NCI-H1930 (cell line): ENCODE measurements around the gene PEX11B.

ENCODE experiments used
- DNase-seq, 2 experiments: peaks; one replicate each; lab custom pipeline; 2025; lab: John Stamatoyannopoulos, UW

The PEX11B gene

DNA sequence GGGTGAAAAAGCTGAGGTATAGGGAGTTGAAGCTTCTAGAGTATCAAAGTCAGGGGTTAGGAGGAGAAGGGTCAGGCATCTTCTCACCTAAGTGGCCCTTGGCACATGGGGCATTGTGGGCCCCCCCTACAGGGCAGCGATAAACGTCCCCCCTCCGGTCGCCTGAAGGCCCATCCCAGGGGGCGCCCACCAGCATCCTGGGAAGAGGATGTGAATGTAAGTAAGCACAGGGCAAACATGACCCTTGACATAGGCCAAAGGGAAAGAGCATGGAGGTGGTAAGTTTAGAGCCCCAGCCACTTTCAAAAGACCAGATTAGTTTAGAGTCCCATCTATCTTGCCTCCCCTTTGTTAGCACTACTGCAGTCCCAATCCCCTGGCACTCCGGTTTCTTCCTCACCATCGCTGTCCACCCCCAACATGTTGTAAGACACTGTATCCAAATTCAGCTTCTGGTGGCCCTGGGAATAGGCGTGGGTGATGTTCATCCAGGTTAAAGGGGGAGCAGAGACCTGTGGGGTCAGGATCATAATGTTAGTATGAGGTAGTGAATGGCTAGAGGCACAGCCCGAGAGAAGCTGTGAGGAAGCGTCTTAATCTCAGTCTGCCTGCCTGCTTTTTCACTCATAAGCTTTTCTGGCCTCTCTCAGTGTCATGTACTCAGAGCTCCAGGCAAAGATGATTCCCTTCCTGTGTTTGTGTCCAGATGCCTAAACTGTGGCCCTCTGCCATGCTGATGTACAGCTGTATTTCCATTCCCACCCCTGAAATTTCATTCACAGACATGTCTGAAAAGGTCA lies 11.4 kb downstream of the PEX11B start:
- no peak for DNase-seq

DNA sequence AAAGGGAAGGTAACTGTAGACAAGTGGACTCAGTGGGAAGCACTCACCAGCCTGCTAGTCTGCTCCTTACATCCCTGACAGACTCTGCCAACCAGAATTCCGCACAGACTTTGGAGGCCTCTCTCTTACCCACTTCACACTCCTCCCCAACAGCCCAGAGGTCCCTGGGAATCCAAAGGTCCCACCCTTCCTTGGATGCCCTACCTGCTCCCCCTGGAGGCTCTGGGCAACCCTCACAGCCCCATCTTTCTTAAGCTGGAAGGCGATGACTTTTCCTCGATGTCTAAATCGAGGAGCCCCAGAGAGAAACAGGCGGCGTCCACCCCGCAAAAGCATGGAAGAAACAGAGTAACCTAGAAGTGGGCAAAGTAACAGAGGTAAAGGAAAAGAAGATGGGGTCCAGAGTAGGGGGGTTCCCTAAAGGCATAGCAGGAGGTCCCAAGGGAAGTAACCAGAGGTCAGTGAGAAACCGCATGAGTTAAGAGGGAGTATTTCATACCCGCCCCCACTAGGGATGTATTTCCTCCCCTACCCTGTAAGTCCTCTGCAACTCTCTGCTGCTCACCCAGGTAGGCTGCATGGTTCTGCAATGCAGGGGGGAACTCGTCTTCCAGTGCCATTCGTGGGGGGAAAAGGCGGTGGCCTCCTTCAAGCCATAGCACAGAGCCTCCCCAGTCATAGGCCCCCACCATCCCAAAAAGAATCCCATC lies 17.1 kb downstream of the PEX11B start:
- no peak for DNase-seq

DNA sequence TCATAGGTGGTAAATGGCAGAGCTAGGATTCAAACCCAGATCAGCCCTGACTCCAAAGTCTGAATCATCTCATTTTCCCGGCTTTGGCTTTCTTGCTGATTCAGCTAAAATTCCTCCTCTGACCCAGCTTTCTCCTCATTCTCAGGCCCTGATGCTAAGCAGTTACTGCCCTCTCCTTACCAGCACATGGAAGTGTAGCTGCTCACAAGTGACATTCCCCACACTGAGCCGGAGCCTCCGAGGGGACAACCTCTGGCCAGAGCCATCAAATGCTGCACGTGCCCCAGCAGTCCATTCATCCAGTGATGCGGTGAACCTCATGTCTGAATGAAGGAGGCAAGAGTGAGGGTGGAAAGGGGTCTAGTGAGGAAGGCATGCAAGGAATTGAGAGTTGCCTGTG lies 19.8 kb downstream of the PEX11B start:
- DNase-seq: no peak

DNA sequence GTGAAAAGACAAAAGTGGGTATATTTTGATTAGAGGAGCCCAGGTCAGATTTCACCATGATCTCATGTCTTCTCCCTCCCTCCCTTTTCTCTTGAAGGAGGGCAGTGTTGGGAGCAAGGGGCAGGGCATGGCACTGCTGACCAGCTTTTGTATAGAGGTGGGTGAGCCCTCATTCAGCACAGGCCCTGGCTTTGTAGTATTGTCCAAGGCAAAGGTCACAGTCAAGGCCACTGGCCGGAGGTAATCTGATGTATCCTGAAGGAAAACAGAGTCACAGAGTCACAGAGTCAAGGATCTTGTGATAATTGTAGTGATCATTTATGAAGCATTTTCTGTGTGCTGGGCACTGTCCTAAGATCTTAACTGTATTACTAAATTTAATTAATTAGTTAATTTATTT lies 20.5 kb downstream of the PEX11B start:
- no peak for DNase-seq

DNA sequence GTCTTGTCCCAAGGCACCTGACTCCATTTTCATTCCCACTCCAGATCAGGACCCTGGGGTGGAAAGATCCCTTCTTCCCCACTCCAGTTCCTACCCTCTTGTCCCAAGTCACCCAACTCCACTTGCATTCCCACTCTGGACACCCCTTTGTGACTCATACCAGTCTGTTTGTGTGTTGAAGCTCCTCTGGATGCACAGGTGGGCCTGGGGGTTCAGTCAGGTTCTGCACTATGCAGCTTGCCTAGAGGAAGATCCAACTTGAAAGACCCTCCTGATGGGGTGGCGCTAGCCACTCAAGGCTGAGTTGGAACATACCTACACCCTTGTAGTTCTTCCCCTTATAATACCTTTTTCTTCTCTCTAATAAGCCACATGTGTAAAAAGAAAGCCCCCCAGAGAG lies 23.0 kb downstream of the PEX11B start:
- DNase-seq: no peak

DNA sequence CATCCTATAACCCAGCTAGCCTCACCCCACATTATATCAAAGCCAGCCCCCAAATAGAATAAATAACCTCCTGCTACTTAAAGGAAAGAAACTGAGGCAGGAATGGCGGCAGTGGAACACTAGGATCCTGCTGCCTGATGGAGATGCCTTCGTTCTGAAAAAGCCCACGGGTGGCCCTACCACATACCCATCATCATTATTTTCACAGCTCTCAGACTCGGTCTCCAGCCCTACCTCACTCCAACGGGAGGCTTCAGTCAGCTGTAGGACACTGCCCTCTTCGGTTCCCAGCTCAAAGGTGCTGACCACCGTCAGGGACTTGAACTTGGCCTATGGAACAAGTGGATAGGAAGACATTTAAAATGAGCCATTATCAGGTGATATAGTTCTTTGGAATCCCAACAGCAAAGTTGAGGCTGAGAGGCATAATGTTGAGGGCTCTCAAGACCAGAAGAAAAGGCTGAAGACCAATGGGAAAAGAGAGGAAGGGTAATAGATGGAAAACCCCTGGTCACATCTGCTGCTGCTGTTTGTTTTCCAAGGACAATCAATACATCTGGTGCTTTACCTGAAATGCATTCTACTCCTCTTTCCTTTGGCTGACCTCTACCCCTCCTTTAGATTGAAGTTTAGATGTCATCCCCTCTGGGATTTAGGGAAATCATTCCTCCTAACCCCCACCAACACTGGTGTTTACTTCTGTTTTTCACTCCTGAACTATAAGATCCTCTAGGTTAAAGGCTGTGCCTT lies 25.0 kb downstream of the PEX11B start:
- DNase-seq: no peak

DNA sequence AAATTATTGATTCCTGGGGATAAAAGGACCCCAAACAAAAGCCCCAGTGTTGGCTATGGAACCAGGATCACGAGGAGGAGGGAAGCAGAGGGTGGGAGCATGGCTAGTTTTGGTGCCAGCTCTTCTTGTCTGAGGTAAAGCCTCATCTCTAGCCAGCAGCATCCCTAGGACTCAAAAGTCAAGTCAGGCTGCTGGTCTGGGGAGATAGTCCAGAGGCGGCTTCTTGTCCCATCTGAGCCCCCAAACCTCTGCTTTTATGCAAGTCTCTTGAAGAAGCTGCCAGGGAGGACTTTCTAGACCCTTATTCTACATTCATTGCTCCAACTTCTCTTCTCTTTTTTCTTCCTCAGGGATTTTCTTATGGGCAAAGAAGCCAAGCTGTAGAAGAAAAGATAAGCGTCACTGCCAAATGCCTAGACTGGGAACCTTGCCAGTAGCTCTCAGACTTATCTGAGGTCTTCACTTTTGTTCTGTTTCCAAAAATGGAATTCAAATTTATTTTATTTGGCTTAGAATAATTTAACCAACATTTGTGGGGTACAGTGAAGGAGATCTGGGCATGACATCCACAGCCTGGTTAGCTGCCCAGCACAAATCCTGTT lies 25.9 kb downstream of the PEX11B start:
- DNase-seq: no peak

DNA sequence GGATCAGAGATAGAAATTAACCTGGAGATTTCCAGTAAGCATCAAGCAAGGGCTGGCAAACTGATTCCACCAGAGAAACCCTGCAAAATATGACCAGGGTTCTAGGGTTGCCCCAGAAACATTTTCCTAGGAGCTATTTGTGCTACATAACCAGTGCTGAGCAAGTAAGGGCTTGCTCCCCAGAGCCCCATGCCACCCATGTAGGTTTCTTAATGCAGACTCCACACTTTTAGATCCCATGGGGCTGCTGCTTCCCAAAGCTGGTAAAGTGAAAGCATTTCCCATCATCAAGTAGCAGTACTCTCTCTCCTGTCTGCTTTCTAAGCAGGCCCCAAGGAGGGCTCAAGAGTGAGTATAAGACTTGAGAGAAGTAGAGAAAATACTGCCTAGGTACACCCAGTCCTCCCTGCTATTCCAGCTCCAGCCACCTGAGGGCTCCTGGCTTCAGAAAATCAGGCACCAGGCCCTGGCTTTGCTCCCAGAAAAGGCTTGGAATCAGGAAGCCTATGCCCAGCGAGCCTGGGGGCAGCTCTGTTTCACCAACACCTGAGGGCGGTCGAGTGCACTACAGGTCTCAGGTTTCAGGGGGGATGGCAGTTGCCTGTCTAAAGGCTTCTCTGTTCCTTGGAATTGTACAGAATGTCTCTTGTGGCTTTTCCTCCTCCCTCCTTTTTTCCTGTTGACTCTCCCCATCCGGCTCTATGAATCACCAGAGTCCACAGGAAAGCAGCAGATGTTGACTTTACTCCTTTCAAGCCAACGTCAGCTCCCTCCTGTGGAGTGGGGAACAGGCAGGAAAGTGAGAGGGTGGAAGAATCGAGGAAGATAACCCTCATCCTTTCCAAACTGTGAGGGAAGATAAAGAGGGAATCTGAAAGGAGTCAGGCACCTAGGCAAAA lies 26.7 kb downstream of the PEX11B start:
- peak; percentile 94 to 96 for DNase-seq

DNA sequence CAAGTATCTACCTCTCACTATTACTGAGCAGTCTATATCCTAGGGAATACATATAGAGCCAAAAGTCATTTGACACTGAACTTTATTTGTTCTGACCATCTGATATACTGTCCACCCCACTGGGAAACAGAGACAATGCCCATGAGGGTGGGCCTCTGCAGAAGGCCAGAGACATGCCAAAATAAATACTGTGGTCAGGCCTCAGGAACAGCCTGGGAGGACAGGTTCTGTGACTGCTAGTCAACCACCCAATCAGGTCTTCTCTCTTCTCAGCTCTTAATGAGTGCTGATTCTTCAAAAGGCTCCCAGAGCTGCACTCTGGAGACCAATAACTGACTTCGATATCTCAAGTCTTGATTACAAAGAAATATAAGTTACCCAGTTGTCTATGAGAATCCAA lies 27.4 kb downstream of the PEX11B start:
- DNase-seq: no peak

DNA sequence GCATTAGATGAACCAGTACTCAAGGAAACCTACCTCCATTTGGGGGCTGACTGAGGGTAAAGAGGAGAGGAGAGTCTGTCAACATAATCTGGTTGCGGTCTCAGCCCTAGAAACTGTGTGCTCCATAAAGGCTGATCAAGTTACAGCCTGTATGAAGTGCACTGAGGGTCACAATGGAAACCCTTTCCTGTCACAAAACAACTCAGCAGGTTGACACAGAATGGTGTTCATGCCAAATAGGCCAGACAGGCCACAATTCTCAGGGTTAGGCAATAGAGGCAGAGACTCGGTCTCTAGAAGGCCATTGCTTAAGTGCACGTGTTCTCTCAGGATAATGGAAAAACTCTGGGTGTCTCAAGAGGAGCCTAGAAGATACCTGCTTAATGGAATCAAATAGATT lies 28.8 kb downstream of the PEX11B start:
- DNase-seq: peak; percentile 29 to 49

DNA sequence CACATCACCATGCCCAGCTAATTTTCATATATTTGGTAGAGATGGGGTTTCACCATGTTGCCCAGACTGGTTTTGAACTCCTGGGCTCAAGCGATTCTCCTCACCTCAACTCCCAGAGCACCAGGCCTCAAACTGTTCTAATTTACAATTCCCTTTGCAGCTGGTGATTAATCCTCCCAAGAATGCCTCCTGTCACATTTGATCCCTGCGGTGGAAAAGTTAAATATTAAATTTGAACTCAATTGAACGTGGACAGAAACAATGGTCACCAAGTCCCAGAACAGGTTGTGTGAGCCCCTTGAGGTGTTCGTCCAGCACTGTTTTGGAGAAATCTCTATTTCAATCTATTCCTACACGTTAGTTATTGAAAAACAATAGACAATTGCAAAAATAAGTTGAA lies 30.9 kb downstream of the PEX11B start:
- DNase-seq: no peak

DNA sequence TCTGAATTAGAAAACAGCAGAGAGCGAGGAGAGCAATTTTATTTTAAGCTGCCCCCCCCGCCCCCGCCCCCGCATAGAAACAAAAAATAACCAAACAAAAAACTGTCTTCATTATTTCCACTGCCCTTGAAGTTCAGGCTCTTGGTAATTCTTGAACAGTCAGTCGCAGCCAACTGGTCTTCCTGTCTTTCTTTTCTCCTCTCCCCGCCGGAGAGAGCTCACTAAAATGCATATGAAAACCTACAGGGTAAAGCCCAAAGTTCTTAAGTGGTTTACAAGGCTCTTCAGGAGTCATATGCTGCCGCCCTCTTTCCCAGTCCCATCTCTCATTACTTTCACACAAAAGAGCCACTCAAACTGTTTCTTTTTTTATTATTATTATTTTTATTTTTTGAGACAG lies 31.7 kb downstream of the PEX11B start:
- DNase-seq: no peak

DNA sequence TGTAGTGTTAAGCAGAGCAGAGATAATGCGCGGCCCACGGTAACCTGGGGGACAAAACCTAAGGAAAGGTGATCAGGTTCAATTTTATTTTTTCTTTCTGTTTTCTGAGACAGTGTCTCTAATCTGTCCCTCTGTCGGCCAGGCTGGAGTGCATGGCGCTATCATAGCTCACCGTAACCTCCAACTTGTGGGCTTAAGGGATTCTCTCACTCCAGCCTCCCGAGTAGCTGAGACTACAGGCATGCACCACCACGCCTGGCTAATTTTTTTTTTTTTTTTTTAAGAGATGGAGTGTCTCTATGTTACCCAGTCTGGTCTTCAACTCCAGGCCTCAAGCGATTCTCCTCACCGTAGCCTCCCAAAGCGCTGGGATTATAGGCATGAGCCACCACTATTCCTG lies 32.1 kb downstream of the PEX11B start:
- DNase-seq: no peak

DNA sequence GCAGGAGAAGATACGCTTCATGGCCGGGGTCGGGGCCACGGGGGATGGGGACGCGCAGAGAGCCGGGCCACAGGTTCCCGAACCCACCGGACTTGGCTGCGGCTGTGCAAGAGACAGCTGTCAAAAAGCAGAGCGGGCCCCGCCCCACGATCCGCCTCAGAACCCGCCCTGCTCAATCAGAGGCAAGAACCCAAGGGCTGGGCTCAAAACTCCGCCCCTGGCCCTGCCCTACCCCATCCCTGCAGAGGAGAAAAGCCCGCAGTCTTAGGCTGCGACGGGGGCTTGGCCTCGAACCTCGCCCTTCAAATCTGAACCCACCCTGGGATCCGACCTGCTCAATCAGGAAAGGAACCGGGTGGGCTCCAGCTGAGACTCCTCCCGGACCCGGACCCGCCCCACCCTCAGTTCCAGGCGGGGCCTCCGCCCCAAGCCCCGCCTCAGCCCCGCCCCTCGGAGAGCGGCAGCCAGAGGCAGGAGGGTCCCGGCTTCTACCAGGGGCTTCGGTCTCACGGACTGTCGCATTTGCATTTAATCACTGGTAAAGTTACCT lies 32.7 kb downstream of the PEX11B start, which contains the start of gene ANKRD35:
TSS of gene ANKRD35 (minus strand) at position 129 of the 550 bp plus-strand sequence. CDS start at position 21, 108 bp downstream.
- peak; percentile 57 to 75 for DNase-seq

DNA sequence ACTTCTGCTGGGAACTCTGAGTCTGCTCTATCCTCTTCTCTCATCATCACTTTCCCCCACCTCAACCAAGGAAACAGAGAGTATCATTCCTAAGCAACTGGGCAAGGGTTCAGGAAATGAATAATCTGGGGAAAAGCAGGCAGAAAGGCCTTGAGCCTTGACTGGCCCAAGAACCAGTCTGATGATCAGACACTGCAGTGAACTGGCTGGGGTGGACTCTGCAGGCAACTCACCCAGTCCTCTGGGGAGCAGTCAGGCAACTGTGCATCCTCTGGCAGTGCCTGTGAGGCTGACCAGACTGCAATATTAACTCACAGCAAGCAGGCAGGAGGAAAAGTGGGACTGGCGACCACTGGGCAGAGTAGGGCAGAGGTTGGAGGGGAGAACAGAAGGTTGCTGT lies 33.8 kb downstream of the PEX11B start:
- no peak for DNase-seq

DNA sequence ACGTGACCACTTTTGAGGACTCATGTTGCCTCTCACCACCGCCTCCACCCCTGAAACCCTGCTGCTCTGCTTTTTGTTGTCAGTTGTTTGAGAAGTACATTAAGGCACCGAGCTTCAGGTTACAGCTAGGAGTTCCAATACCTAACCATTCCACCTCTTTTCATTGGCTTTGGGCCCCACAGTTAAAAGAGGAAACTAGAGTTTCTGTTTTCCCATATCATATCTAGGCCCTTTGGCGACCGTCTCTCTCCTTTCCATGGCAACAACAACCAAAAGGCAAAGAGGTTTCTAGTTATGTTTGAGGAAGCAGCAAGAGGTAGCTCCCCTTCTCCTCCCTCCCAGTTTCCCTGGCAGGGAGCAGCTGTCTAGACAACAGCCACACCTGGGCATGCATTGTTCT lies 38.7 kb downstream of the PEX11B start:
- DNase-seq: peak; percentile 79 to 87

DNA sequence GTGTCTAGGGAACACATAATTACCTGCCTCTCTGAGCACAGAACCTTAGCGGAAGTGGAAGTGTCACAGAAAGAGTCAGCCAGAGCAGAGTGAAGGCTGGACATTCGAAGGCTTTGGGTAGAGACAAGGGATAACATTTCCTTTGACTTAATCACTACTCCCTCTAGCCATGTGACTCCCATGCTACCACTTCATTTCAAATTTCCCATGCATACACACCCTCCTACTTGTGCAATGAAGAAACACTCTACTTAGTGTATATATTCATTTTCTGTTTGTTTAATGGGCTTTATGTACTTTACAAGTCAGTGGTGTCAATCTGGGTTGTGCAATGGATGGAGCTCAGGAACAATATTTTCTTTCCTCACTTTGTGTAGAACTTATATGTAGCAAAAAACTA lies 39.8 kb downstream of the PEX11B start:
- no peak for DNase-seq

DNA sequence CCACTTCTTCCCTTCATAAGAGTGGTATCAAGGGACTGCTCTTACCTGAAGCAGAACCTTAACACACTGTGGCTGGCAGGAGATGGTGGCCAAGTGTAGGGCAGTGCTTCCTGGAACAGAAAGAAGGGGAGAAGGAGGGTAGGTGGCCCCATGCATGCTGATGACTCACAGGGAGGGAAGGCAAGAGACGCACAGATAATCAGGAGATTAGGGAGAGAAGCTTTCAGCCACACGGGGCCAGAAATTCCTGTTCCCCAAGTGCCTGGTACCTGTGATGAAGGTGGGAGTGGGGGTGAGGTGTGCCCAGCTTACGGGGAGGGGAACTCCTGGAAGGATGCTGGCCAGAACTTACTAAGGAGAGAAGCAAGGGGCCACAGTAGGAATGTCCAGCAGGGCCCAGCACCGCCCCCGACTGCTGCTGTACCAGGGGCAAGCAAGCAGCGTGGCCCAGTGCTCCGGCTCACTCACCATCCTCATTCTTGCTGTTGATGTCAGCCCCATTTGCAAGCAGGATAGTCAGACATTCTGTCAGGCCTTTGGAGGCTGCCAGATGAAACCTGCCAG lies 40.5 kb downstream of the PEX11B start:
- DNase-seq: no peak

DNA sequence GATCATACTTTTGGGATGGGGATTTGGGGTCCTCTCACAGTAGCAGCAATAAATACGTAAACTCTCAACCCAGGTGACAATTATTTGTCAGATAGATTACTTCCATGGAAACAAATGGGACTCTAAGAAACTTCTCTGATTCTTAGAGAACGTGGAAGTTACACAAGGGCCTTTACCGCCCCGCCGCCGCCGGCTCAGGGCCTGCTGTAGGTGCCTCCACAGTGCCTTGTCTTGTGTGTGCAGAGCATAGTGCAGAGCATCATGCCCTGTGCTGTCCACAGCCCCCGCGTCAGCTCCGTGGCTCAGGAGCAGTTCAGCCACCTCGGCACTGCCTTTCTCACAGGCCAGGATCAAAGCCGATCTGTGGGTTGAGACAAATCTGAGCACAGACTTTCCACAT lies 43.9 kb downstream of the PEX11B start:
- no peak for DNase-seq
